Pancreas (tissue), 10 donors: ENCODE data around the gene ZMYND8. TPM values are rescaled to one million over a fixed set of nuclear protein-coding genes. Genes with fewer than 3 reads are reported as not detected.

Source experiments
- ATAC-seq, 4 donors: fragments of 200-7000 bp; cut with Tn5 transposase; one replicate each; pipeline versions ENCODE4 v1.8.0 to v1.9.1; 2020; ENCODE audit warnings: mild to moderate bottlenecking in 4 of 4, moderate library complexity in 4 of 4
- DNase-seq, 6 donors: peaks; one replicate each; pipeline ENCODE4 v3.0.0-alpha.2; 2020
- FAIRE-seq: peaks from 2 replicates; lab custom pipeline; 2012; peaks lifted over from hg19 to GRCh38; lab: Jason Lieb, UNC
- H3K27ac ChIP-seq, 4 donors: fragments of 200-600 bp; sonication (generic); 1 replicate in 3 of 4; 2 replicates in 1 of 4; pipeline versions ENCODE4 v1.5.0 to v1.8.0; 2020
- H3K27me3 ChIP-seq, 4 donors: fragments of 200-600 bp; one replicate each; pipeline ENCODE4 v1.8.0; 2021
- H3K36me3 ChIP-seq, 3 donors: fragments of 200-600 bp; sonication (generic) in 1 of 3; one replicate each; pipeline versions ENCODE4 v1.5.0 to v1.8.0; 2020 to 2021
- H3K4me1 ChIP-seq, 3 donors: fragments of 200-600 bp; one replicate each; pipeline ENCODE4 v1.8.0; 2021
- H3K4me3 ChIP-seq, 4 donors: fragments of 200-600 bp; sonication (generic) in 2 of 4; one replicate each; pipeline versions ENCODE4 v1.5.0 to v1.8.0; 2020 to 2021
- H3K9me3 ChIP-seq, 4 donors: fragments of 200-600 bp; one replicate each; pipeline ENCODE4 v1.8.0; 2021
- WGBS, 2 donors: extraction: QIAGEN DNeasy Blood & Tissue Kit; methylation state at CpG; one replicate each; pipeline ENCODE4 v1.1.7; 2013; 5-methylcytosine and 5-hydroxymethylcytosine counted together
- intact Hi-C, 3 donors: fragments of 100-400 bp; cut with DNase I; formaldehyde crosslinking; loops; one replicate each; pipeline versions ENCODE4 v1.11.1 to v1.14.2; 2022
- polyA plus RNA-seq, 2 donors: library from polyadenylated mRNA; stranded (reverse); fragments of 200-250 nt; gene quantifications; one replicate each; pipeline ENCODE4 v1.2.3, GENCODE V29; 2013
- total RNA-seq, 6 donors: library from RNA; stranded (reverse); fragmentation: NEBNext Ultra II Directional in 4 of 6; extraction: Animal tissue kit (Norgen Biotek cat#: 25700) in 4 of 6; gene quantifications; one replicate each; pipeline versions ENCODE4 v1.2.1 to v1.2.4, GENCODE V29; 2021 to 2023
- TF ChIP-seq, protein P1 (sequence below), 4 donors: fragments of 200-600 bp; sonication (generic) in 3 of 4; IDR thresholded peaks; one replicate each; pipeline versions ENCODE4 v1.5.0 to v1.8.0; 2021; ENCODE audit warnings: antibody characterized with exemption in 4 of 4
- donor health status: healthy with polysubstance abuse.
- donor health status: DM: no; HTN: no; CAD: no; lungs with moderate emphysema.
- donor health status: DM: no; HTN: no; CAD: no.
- donor health status: control.
- donor health status: control.
- donor health status: Bipolar disorder and iron deficiency.
- donor health status: DM: yes; HTN: yes; CAD: no.
- donor health status: DM: no; HTN: no; CAD: no.
- donor health status: DM: no; HTN: no; CAD: no.
- donor health status: DM: yes; HTN: yes; CAD: no.

The ZMYND8 gene
- total and polyA plus RNA-seq, 8 donors = 10.8 to 25.6 (median 17.2) TPM

DNA sequence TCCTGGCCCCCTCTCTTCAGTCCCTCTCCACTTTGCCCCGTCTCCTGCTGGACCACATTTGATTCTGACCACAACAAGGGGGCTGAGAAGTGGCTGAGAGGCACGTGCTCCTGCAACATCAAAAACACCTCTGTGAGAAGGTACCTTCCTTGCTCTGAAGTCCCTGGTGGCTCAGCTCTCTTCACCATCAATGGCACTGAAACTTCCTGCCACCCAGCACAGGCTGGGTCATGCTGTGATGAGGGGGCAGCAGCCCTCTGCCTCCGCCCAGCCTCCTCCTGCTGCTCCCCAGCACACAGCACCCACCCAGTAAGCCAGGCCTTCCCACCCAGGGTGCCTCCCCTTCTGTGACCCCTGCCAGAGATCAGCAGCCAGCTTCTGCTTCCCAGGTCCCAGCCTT is 10.3 kb downstream of the ZMYND8 start:
- H3K36me3 ChIP-seq = no peaks in the 10 kb centered on the region
- TF ChIP-seq, protein P1, sequence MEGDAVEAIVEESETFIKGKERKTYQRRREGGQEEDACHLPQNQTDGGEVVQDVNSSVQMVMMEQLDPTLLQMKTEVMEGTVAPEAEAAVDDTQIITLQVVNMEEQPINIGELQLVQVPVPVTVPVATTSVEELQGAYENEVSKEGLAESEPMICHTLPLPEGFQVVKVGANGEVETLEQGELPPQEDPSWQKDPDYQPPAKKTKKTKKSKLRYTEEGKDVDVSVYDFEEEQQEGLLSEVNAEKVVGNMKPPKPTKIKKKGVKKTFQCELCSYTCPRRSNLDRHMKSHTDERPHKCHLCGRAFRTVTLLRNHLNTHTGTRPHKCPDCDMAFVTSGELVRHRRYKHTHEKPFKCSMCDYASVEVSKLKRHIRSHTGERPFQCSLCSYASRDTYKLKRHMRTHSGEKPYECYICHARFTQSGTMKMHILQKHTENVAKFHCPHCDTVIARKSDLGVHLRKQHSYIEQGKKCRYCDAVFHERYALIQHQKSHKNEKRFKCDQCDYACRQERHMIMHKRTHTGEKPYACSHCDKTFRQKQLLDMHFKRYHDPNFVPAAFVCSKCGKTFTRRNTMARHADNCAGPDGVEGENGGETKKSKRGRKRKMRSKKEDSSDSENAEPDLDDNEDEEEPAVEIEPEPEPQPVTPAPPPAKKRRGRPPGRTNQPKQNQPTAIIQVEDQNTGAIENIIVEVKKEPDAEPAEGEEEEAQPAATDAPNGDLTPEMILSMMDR (IDR thresholded peaks at IDR 0.05) = no peak
- H3K4me1 ChIP-seq = peaks cover 22 to 38% (median 26%) of the 10 kb centered on the region in 3 donors
- whole genome bisulfite sequencing, 2 donors = 90% methylated on average over 3 of the region's 3 CpGs
- H3K9me3 ChIP-seq = no peaks in the 10 kb centered on the region
- peak overlapping the region in 1 of 4 donors; percentile 99 for H3K27ac ChIP-seq
- DNase-seq (no peak), ATAC-seq (no peak), FAIRE-seq (no peak)
- H3K27me3 ChIP-seq = no peaks in the 10 kb centered on the region
- peak overlapping the region in 1 of 4 donors; percentile 0 for H3K4me3 ChIP-seq
- intact Hi-C loops = no loop called here

DNA sequence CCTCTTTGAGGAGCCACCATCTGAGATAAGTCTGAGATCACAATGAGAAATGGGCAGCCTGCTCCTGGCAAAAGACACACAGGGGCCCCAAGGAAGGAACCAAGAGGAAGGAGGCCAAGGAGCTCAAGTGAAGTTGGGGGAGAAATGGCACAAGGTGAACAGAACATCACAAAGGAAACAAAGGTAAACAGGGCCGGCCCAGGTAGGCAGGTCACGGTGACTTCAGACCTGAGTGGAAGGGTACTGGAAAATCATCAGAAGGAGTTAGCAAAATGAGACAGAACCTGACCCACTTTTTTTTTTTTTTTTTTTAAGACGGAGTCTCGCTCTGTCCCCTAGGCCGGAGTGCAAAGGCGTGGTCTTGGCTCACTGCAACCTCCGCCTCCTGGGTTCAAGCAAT is 11.3 kb downstream of the ZMYND8 start:
- Histone ChIP-seq H3K27ac (no peak overlapping the region), H3K4me1 (peaks cover 14 to 28% (median 16%) of the 10 kb centered on the region in 3 donors), H3K9me3 (no peaks in the 10 kb centered on the region), H3K27me3 (no peaks in the 10 kb centered on the region), H3K36me3 (no peaks in the 10 kb centered on the region), H3K4me3 (no peak overlapping the region)
- WGBS, 2 donors = 97 to 100% methylated on average over 7 of the region's 7 CpGs
- TF ChIP-seq, protein P1 (IDR thresholded peaks at IDR 0.05) = no peak
- FAIRE-seq (no peak), ATAC-seq (no peak), DNase-seq (no peak)
- intact Hi-C loops = no loop called here

DNA sequence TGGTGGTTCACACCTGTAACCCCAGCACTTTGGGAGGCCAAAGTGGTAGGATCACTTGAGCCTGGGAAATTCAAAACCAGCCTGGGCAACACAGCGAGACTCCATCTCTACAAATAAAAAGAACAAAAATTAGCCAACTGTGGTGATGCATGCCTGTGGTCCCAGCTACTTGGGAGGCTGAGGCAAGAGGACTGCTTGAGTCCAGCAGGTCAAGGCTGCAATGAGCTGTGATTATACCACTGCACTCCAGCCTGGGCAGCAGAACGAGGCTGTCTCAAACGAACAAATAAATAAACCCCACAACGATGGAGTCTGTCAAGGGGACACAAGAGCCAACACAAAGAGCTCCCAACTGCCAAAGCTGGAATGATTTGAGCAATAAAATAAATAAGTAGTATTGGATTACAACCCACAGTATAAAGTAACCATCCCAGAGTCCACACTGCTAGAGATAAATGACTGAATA is 13.5 kb downstream of the ZMYND8 start:
- no peaks in the 10 kb centered on the region for H3K36me3 ChIP-seq
- H3K4me1 ChIP-seq = peaks cover 0 to 9% (median 7%) of the 10 kb centered on the region in 3 donors
- no peaks in the 10 kb centered on the region for H3K9me3 ChIP-seq
- H3K4me3 ChIP-seq = no peak overlapping the region
- H3K27me3 ChIP-seq = no peaks in the 10 kb centered on the region
- DNase-seq (peak in 1 of 6 donors; percentile 7), FAIRE-seq (no peak), ATAC-seq (peak in 1 of 4 donors; percentile 8)
- H3K27ac ChIP-seq = no peak overlapping the region
- WGBS, 2 donors = 29 to 35% methylated on average over 4 of the region's 4 CpGs
- TF ChIP-seq, protein P1 (IDR thresholded peaks at IDR 0.05) = no peak
- intact Hi-C loops = no loop called here

DNA sequence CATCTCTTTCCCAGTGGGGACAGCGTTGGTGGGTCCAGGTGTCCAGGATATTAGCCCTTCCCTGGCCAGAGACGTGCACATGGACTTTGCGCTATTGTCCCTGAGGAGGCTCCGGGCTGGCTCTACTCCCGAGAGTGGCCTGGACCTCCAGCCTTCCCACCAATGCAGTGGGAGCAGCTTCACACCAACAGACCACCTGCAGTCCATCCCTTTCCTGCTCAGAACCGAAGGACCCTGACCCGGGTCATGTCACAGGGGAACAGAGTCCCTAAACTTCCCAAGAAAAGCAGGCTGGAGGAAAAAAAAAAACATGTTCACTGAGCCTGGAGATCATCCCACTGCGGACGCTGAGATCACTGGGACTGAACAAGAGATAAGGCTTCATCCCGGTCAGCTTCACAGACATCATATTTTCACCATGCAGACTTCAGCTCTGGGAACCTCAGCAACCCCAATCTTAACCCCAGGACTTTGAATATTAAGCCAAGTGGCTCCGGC is 18.3 kb downstream of the ZMYND8 start:
- intact Hi-C loops = no loop called here

DNA sequence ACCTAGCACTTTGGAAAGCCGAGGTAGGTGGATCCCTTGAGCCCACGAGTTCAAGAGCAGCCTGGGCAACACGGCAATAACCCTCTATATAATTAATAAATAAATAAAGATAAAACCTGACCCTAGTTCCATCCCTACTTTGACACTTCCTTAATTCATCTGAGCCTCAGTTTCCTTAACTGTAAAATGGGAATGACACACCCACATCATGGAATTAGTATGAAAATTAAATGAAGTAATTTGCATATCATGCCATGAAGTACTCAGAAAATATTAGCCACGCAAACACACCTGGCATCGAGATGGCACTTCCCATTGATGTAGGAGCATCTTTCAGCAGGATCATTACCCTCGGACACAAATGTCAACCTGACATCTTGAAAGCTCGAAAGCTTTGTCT is 19.1 kb downstream of the ZMYND8 start:
- intact Hi-C loops = no loop called here
- 92 to 94% methylated on average over 7 of the region's 7 CpGs for WGBS, 2 donors
- TF ChIP-seq, protein P1 (IDR thresholded peaks at IDR 0.05) = no peak
- no peaks in the 10 kb centered on the region for H3K9me3 ChIP-seq
- no peaks in the 10 kb centered on the region for H3K27me3 ChIP-seq
- FAIRE-seq = no peak
- H3K4me1 ChIP-seq = peaks cover 0 to 7% (median 0%) of the 10 kb centered on the region in 3 donors
- no peak for DNase-seq
- H3K27ac ChIP-seq = no peak overlapping the region
- ATAC-seq = no peak
- no peaks in the 10 kb centered on the region for H3K36me3 ChIP-seq
- no peak overlapping the region for H3K4me3 ChIP-seq

More for the DNA sequence above, 18.3 kb downstream of the ZMYND8 start:
- Histone ChIP-seq H3K27ac (no peak overlapping the region), H3K27me3 (no peaks in the 10 kb centered on the region), H3K4me1 (peaks cover 0 to 8% (median 2%) of the 10 kb centered on the region in 3 donors), H3K4me3 (no peak overlapping the region), H3K36me3 (no peaks in the 10 kb centered on the region), H3K9me3 (no peaks in the 10 kb centered on the region)
- DNase-seq = no peak
- TF ChIP-seq, protein P1 (IDR thresholded peaks at IDR 0.05) = no peak
- 80 to 81% methylated on average over 11 of the region's 11 CpGs for WGBS, 2 donors
- no peak for FAIRE-seq
- no peak for ATAC-seq
